SHP77 (cell line): ENCODE data around the gene ZNF771.
"Not testable (repeated sequence)": the region's sequence is repeated elsewhere in the genome, so short reads cannot be mapped to it uniquely, and the experiment has no call there.

Source experiments
- DNase-seq, 2 experiments: peaks; one replicate each; lab custom pipeline; 2025; lab: John Stamatoyannopoulos, UW

The ZNF771 gene

DNA sequence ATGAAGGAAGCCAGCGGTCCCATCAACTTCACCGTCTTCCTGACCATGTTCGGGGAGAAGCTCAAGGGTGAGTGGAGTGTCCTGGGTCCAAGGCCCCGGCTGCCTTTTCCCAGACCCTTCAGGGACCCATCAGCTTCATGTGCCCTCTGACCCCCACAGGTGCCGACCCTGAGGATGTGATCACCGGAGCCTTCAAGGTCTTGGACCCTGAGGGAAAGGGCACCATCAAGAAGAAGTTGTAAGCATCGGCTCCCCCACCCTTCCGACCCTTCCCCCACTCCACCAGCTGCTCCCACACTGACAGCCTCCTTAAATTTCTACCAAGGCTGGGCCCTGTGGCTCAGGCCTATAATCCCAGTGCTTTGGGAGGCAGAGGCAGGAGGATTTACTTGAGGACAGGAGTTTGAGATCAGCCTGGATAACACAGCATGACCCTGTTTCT is 30.9 kb upstream of the ZNF771 start:
- DNase-seq: no peak

DNA sequence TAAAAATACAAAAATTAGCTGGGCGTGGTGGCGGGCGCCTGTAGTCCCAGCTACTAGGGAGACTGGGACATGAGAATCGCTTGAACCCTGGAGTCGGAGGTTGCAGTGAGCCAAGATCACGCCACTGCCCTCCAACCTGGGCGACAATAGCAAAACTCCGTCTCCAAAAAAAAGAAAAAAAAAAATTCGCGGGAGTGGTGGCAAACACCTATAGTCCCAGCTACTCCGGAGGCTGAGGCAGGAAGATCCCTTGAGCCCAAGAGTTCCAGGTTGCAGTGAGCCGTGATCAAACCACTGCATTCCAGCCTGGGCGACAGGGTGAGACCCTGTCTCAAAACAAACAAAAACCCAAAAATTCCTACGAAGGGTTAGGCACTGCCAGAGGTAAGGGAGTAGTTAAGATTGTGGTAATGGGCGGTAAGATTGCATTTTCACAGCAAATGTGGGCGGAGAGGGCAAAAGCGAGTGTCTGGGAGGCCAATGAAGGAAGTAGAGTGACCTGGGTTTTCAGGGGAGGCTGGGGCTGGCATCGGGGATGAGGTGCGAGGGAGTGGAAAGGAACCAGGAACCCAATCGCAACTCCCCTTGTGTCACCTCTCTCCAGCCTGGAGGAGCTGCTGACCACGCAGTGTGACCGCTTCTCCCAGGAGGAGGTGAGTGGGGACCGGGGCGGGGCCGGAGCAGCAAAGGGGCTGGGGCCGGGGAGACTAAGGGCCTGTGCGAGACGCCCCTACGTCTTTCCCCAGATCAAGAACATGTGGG is 30.2 kb upstream of the ZNF771 start:
- DNase-seq: no peak

DNA sequence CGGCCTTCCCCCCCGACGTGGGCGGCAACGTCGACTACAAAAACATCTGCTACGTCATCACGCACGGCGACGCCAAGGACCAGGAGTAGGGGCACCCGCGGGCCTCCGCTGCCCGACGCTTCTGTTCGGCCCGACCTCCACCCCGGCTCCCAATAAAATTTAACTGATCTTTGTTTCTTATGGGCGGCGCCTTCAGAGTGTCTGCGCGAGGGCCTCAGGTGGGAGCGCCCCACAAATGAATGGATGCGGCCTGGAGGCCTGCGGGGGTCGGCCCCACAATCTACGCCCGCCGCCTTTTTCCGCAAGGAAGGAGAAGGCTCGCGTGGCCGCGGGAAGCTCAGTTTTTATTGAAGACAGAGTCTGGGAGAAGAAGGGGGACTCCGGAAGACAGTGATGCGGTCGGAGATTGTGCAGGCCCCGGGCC is 29.6 kb upstream of the ZNF771 start:
- peak; percentile 91 to 93 for DNase-seq

DNA sequence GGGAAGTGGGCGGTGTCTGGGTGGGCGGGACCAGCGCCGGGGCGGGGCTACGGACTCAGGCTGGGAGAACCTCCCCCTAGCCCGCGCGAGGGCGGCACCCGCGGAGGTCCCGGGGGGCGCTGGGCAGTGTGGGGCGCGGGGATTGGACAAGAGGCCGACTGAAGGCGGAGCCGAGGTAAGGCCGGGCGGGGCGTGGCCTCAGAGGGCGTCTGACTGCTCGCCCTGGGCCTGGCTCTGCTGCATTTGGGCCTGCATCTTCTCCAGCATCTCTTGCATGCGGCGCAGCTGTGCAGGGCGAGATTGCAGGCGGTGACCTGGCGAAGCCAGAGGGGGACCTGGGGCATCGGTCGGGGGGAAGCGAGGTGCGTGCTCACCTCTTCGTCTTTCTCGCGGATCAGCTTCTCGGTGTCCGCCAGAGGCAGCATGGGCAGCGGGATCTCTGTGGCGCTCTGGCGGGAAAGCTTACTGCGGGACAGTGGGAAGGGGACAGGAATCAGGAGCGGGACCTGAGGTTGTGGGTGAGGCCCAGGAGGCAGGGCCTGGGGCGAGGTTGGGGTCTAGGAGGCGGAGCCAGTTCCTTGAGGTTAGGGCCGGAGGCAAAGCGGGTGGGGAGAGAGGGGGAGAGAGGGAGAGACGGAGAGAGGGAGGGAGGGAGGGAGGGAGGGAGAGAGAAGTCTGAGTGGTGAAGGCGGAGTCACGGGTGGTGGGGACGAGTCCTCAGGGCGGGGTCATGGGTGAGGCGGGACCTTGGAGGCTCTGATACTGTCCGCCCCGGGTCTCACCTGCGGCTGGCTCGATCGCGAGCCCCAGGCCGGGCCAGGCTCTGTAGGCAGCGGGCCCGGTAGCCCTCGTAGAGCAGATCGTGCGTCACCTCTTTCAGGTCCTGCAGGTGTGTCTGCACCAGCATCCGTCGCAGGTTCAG is 28.9 kb upstream of the ZNF771 start:
- peak; percentile 96 for DNase-seq

DNA sequence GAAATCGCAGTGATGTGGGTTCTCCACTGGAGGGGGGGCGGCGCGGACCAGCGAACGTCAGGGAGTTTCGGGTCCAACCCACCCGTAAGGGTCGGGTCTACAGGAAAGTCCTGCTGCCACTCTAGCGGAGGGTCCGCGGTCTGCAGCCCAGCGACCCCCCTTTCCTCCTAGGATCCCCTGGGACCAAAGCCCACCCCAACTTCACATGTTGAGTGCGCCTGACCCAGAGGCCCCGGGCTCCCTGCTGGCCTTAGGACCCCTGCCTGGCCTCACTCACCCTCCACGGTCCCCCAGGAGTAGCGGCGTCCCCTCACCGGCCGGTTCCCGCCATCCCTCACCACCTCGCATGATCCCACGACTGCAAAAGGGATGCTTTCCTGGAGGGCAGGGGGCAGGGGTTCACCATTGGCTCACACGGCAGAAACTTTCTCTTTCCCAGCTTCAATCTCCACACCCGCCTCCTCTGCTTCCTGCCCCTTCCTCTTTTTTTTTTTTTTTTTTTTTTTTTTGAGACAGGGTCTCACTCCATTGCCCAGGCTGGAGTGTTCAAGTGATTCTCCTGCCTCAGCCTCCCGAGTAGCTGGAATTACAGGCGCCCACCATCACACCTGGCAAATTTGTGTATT is 28.1 kb upstream of the ZNF771 start:
- DNase-seq: no peak

DNA sequence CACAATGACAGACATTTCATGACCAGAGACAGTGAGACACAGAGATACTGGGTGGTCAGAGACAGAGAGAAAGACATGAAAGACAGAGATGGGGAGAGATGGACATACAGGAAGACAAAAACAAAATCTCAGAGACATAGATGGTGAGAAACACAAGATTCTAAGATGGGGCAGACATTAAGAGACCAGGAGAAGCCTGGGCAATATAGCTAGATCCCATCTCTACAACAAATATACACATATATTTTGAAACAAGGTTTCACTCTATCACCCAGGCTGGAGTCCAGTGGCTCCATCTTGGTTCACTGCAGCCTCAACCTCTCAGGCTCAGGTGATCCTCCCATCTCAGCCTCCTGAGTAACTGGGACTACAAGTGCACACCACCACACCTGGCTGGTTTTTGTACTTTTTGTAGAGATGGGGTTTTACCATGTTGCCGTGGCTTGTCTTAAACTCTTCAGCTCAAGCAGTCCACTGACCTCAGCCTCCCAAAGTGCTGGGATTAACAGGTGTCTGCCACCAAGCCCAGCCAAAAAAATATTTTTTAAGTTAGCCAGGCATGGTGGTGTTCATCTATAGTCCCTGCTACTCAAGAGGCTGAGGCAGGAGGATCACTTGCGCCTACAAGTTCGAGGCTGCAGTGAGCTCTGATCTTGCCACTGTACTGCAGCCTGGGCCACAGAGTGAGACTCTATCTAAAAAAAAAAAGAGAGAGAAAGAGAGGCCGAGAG is 27.2 kb upstream of the ZNF771 start:
- no peak for DNase-seq

DNA sequence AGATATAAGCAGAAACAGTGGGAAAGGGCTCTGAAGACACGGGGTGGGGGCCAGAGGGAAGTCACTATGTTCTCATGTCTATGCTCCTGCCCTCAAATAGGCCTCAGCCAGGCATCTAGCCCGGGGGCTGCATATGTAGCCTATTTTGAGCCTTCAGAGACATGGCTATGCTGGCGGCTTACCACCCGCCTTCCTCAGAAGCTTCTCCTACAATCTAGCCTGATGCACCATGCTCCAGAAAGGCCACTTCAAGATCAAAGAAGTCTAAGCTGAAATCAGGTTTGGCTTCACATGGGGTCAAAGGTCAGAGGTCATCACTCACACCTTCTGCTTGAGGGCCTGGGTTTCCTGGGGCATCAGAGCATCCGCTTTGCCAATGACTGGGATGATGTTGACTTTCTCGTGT is 26.6 kb upstream of the ZNF771 start:
- no peak for DNase-seq

DNA sequence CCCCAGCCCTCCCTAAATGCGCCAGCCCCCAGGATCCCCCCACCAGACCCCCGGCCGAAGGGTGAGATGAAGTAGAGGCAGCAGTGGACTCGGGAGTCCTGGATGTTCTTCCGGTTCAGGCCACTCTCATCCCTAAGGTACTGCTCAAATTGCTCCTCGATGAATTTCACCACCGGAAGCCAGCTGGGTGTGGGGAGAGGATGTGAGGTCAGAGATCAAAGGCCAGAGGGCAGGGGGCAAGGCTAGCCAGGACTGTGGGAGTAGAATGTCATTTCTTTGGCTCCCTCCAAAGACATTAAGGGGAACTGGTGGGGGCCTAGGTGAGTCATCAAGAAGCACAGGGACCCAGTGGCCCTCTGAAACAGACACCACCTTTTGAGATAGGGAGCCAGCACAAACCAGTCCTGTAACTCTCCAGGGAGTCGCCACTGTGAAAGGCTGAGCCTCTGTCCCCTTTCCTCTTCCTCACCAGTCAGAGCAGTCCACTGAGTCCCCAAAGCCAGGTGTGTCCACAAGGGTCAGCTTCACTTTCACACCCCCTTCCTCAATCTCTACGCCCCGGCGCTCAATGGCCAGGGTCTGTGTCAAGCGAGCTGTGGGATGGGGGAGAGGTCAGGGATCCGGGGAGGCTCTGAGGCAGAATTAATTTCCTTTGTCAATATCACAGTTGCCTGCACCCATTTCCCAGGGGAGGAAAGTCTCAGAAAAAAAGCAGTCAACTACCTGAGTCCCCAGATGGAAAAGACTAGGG is 25.9 kb upstream of the ZNF771 start:
- DNase-seq: no peak

DNA sequence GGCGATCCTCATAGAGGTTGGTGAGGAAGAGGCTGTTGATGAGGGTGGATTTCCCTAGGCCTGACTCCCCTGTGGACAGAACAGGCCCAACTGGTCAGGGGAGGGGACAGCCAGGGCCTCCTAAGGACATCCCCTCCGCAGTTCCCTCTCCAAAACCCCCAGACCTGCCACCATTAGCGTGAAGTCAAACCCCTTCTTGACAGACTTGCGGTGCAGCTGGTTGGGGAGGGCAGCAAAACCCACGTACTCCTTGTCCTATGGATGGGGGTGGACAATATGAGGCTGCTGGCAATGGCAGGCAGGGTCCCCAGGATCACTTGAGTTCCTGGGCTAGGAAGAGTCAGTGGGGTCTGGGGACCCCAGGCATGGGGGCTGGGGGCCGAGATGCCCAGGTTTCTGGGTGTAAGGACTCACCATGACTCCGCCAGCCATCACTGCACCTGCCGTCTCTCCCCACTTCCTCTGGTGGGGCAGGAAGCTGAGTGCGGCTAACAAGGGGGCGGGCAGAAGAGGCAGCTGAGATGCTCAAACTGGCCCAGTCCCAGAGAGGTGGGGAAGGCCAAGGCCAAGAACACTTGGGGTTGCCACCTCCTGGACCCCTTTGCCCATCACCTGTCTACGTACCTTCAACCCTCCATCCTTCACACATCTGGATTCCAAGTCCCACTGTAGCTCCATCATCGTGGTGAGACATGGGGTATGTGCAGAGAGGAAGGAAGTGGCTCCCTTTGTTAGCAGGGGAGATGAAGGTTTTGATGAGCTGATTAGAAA is 25.1 kb upstream of the ZNF771 start, which contains the start of gene SEPTIN1:
Gene SEPTIN1, minus strand, starts transcription at position 451 of the 771 bp plus-strand sequence. Its CDS starts 19 bp downstream, at position 432.
- peak in 1 of 2 experiments; percentile 19 for DNase-seq

DNA sequence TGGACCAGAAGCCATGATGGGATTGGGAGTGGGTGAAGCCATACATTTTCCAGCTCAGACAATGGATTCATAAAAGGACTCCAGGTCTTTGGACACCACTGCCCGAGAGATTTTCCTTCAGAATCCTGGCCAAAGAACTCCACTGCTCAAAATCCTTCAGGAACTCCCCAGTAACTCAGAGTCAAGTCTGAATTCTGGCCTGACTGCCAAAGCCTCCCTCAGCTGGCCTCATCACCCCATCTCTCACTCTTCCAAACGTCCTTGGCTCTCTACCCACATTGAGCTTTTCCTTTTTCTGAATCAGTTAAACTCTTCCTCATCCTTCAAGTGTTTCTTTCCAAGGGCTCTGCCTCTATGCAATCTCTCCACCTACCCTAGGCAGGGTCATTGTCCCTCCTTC is 23.9 kb upstream of the ZNF771 start:
- DNase-seq: no peak

DNA sequence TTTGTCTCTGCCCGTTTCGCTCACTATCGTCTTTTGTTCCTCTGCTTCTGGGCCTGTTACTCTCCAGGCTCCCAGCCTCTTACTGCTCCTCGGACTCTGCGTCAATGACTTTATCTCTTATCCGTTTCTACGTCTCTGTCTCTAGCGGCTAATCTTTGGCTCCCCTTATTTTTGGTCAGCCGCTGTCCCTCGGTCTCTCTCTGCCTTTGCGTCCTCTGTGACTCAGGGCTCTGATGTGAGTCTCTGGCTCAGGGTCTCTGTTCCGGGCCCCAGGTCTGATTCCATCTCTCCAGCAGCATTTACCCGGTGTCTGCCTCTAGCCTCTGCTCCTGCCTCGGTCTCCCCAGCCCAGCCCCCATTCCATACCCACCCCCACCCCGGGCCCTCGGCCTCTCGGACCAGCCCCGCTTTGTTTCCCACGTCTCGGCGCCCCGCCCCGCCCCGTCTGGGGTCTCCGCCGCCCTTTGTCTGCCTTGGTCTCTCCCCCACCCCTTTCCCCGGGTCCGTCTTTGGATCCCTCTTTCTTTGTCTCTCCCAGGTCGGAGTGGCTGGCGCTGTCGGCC is 12.7 kb upstream of the ZNF771 start:
- peak in 1 of 2 experiments; percentile 75 for DNase-seq

DNA sequence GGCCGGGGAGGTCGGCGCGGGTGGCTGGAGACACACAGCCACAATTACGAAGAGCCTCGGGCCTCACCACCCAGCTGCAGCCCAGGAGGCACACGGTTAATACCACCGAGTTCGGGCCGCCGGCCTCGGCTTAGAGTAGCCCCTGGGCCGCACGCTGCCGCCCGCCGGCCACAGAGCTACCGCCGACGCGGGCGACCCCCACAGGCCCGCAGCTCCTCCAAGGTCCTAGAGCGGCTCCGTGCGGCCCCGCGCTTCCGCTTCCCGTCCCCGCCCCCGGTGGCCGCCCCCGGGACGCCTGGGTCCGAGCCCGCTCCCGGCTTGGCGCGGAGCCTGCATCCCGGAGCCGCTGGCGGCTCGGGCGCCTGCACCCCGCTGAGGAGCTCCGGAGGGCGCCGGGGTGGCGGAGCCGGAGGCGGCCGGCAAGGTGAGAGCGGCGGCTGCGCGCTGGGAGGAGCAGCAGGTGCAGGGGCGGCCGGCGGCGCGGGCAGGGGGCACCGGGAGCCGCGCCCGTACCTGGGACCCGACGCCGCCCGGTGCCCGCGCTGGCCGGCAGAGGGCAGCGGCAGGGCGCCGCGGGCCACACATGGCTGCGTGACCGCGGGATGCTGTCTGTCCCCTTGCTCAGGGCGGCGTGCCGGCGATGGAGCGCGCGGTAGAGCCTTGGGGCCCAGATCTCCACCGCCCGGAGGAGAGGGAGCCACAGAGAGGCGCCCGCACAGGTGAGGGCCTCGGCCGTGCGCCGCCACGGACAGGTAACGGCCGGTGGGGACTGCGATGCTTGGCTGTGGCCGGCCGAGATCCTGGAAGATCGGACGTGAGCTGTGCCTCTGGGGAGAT is 12.0 kb upstream of the ZNF771 start, which contains the start of gene ZNF48:
Gene ZNF48, plus strand, starts transcription at position 266 of the 837 bp plus-strand sequence. Its CDS starts 375 bp downstream, at position 641.
- peak; percentile 94 to 96 for DNase-seq

DNA sequence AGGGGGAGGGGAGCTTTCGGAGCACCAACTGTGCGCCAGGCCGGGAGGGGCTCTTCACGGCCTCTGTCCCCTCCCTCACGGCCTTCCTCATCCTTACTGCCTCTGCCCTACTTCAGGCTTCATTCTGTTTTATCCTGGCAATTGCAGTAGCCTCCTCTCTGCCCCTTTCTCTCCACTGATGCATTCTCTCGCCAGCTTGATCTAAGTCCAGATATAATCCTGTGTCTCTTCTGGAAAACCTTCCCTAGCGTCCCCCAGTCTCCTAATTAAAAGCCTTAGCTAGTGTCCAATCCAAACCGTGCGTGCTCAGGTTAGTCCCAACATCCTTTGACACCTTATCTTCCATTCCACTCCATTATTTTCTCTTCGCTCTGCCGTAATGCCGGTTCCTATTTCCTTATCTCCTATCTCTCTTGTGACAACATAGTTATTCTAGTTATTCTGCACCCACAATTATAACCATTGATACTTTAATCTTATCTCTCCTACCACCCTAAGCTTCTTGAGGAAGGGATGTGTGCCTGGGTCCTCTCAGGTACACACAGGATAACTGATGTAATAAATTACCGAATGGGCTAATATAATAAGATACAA is 11.3 kb upstream of the ZNF771 start:
- DNase-seq: no peak

DNA sequence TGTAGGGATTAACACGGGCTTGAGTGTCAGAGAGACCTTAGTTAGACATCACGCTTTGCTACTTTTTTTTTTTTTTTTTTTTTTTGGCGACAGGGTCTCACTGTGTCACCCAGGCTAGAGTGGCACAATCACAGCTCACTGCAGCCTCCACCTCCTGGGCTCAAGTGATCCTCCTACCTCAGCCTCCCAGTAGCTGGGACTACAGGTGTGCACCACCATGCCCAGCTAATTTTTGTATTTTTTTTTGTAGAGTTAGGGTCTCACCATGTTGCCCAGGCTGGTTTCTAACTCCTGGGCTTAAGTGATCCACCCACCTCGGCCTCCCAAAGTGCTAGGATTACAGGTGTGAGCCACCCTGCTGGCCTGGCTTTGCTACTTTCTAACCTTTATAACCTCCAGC is 10.8 kb upstream of the ZNF771 start:
- DNase-seq: not testable (repeated sequence)

DNA sequence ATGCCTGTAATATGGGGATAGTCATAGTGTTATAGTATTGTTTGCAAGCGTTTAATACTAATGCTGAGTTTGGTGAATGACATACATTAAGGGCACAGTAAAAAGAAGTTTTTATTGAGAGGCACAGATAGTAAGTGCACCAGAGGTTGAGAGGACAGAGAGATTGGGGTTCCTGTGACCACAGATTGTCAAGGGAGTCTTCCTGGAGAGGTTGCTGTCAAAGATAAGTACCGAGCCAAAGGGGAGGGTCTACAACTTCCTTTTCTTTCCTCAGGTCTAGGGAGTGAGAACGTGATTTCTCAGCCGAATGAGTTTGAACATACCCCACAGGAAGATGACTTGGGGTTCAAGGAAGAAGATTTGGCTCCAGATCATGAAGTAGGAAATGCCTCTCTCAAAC is 10.3 kb upstream of the ZNF771 start:
- no peak for DNase-seq

DNA sequence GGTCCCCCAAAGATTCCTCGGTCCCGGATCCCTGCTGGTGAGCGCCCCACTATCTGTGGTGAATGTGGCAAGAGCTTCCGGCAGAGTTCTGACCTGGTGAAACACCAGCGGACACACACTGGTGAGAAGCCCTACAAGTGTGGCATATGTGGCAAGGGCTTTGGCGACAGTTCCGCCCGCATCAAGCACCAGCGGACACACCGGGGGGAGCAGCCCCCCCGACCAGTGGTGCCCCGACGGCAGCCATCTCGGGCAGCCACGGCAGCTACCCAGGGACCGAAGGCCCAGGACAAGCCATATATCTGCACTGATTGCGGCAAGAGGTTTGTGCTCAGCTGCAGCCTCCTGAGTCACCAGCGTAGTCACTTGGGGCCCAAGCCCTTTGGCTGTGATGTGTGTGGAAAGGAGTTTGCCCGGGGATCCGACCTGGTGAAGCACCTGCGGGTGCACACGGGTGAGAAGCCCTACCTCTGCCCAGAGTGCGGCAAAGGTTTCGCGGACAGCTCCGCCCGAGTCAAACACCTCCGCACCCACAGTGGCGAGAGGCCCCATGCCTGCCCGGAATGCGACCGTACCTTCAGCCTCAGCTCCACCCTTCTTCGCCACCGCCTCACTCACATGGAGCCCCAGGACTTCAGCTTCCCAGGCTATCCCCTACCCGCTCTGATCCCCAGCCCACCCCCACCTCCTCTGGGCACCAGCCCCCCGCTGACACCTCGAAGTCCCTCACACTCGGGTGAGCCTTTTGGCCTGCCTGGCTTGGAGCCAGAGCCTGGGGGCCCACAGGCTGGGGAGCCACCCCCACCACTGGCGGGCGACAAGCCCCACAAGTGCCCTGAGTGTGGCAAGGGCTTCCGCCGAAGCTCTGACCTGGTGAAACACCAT is 9.4 kb upstream of the ZNF771 start:
- DNase-seq: no peak
